NCI-H1930 (cell line): ENCODE measurements around the gene YPEL5.

Experiments
- DNase-seq, 2 experiments: peaks; one replicate each; lab custom pipeline; 2025; lab: John Stamatoyannopoulos, UW

Gene YPEL5

DNA sequence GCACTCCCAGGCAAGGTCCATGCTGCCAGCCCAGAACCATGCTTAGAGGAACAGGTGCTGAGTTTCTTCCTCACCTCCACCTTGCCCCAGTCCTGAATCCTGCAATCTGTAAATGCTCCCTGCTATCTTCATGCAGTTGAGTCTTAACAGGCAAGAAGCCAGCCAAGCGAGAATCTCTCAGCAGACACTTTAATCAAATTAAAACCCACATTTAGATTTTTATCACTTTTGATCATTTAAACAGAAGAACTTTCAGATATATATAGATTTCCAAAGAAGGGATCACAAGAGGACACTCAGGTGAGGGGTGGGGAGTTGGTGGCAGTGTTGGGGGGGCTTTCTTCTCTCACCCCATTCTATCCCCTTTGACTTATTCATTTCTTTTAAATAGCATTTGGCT lies 58.6 kb downstream of the YPEL5 start:
- DNase-seq: no peak

- DNase-seq: no peak
These were observed 59.9 kb downstream of the YPEL5 start for GRCh38 chr2:30206461-30207430.

DNA sequence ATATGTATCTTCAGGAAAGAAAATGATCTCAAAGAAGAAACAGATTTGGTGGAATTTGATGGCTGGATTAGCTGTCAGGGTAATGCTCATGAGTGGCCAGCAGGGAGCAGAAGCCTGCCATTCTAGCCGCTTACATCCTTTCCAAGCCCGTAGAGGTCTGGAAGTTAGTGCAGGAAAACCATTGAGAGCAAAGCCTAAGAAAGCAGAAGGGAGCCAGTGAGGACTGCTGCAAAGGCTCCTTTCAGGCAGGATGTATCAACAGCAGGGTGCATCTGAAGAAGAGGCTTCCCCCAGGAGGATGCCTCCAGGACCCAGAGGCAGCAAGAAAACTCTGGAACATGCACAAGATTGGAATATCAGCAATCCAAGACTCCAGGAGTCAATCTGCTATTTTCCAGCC lies 61.6 kb downstream of the YPEL5 start:
- peak in 1 of 2 experiments; percentile 32 for DNase-seq

DNA sequence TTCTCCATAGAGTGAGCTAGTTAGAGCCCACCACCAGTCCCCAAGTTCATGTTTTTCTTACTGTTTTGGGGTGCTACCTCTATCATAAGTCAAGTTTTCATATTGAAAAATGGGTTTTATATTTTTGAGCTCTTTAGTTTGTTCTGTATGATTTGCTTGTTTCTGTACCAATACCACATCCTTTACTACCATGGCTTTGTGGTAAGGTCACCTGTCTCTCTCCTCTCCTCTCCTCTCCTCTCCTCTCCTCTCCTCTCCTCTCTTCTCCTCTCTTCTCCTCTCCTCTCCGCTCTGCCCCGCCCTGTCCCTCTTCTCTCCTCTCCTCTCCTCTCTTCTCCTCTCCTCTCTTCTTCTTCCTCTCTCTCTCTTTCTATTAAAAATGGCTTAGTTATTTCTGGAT lies 62.4 kb downstream of the YPEL5 start:
- DNase-seq: no peak
